ENCODE results near the gene BNIP2.

The BNIP2 gene

DNA sequence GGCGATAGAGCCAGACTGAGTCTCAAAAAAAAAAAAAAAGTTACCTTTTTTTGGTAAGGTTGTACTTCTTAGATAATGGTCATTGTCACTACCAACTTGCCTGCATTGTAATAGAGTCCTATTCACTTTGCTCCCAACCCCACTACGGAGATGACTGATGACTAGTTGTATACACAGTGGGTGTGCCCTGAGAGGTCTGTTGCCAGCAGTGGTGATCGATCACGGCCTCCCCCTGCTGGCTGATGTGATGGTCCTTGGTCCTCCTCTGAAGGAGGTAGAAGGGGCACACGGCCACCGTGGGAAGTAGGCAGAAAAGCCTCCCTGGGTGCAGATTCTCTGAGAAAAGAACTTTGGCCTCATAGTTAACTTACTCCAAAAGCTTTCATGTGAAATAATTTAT, 66.8 kb downstream of the BNIP2 start:
- no peak for DNase-seq

- no peak for DNase-seq
These were observed 70.7 kb downstream of the BNIP2 start for GRCh38 chr15:59618406-59618805.

DNA sequence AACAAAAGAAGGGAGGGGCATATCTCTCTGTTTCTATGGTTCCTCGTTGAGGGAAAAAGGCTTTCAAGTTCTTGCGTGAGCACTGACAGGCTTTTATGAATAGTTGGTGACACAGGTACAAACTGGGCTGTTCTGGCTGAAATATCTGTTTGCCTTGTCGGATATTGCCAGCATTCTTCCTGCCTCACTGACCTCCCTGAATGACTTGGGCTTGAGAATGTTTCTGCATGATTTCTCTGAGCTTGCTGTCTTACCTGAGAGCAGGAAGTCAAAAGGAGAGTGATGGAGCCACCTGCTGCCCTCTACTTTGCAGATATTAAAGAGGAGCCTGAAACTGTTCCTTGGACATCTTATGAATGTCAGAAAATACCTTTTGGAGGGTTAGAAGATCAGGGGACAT, 72.7 kb downstream of the BNIP2 start:
- no peak for DNase-seq

- no peak for DNase-seq
These were observed 73.5 kb downstream of the BNIP2 start for GRCh38 chr15:59615661-59616060.

DNA sequence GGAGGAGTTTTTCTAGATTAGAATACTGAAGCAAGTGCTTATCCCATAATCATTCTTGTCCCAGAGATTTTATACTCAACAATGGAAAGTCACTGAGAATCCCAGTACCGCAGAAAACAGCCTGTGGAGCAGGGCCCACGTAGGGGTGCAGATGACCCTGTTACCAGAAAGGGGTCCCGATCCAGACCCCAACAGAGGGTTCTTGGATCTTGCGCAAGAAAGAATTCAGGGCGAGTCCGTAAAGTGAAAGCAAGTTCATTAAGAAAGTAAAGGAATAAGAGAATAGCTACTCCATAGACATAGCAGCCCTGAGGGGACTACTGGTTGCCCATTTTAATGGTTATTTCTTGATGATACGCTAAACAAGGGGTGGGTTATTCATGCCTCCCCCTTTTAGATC, 75.0 kb downstream of the BNIP2 start:
- no peak for DNase-seq

GRCh38 chr15:59611276-59612260, 77.6 kb downstream of the BNIP2 start, which contains the start of gene GCNT3:
GCNT3 (plus strand) TSS chr15:59611783; CDS start chr15:59618239, 6,456 bp downstream.
- DNase-seq = no peak

DNA sequence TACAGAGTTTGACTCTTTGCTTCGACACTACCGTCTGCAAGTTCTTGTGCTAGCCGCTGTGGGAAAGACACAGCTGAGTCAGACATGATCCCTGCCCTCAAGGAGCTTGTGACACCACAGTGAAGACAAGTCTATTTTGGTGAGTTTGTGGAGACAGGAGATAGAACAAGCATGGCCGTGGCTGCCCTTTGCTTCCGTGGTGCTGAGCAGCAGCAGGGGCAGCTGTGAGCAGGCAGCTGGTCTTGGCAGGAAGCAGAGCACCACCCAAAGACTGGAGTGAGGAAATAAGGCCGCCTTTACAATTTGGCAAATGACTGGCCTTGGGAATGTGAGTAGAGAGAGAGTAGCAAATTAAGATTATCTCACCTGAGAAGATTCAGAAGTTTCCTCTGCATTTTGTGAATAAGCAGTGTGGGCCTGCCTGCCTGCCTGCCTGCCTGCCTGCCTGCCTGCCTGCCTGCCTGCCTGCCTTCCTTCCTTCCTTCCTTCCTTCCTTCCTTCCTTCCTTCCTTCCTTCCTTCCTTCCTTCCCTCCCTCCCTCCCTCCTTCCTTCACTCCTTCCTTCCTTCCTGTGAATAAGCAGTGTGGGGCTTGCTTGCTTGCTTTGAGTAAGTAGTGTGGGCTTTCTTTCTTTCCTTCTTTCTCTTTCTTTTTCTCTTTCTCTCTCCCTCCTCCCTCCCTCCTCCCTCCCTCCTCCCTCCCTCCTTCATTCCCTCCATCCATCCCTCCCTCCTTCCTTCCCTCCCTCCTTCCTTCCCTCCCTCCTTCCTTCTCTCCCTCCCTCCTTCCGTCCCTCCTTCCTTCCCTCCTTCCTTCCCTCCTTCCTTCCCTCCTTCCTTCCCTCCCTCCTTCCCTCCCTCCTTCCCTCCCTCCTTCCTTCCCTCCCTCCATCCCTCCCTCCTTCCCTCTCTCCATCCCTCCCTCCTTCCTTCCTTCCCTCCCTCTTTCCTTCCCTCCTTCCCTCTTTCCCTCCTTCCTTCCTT, 79.1 kb downstream of the BNIP2 start:
- DNase-seq = no peak

Measured in C1 segment of cervical spinal cord (tissue), 14 donors.